Measurements from ENCODE around the gene PPIL6. TPM values are rescaled to one million over a fixed set of nuclear protein-coding genes. Genes with fewer than 3 reads are reported as not detected.

The PPIL6 gene
- polyA plus RNA-seq, 3 donors = 0.09 to 0.28 (median 0.14) TPM

- 100% methylated on average over 1 of the region's 2 CpGs for WGBS (ENCODE audit: insufficient coverage)
- Histone ChIP-seq H3K79me2 (ENCODE audit: insufficient read depth, low read length) (peaks cover 44% of the 10 kb centered on the region), H3K27me3 (ENCODE audit: control insufficient read depth in 2 of 2, insufficient read depth in 2 of 2, low read length in 2 of 2) (no peaks in the 10 kb centered on the region), H3K4me2 (replicated peaks; ENCODE audit: extremely low read depth, low read length, poor library complexity, severe bottlenecking) (no peak overlapping the region), H4K20me1 (ENCODE audit: insufficient read depth, low read length) (peaks cover 39% of the 10 kb centered on the region), H3K9me3 (replicated peaks in 1 of 2; ENCODE audit: control insufficient read depth in 1 of 2, insufficient read depth in 1 of 2, low read length in 2 of 2) (no peaks in the 10 kb centered on the region), H3K4me3 (replicated peaks in 1 of 3; ENCODE audit: low read depth in 2 of 3, low read length in 3 of 3) (no peak overlapping the region), H3K27ac (ENCODE audit: low read depth in 1 of 2, low read length in 2 of 2) (no peak overlapping the region), H3K4me1 (ENCODE audit: control insufficient read depth in 1 of 2, insufficient read depth in 2 of 2, low read length in 2 of 2) (peaks cover 13 to 22% of the 10 kb centered on the region in 2 donors), H3K36me3 (replicated peaks in 1 of 2; ENCODE audit: control insufficient read depth in 1 of 2, insufficient read depth in 2 of 2, low read length in 2 of 2) (peaks cover 54 to 86% of the 10 kb centered on the region in 2 donors), H3K9ac (ENCODE audit: insufficient read depth, low read length, poor library complexity, severe bottlenecking) (no peak overlapping the region), H2AFZ (ENCODE audit: insufficient read depth, low read depth, low read length, poor library complexity, severe bottlenecking) (no peak overlapping the region)
- DNase-seq = no peak
- no peak for TF ChIP-seq CTCF (IDR thresholded peaks at IDR 0.05)
- Mint-ChIP-seq H3K27me3 (ENCODE audit: low read depth in 3 of 3) (no peaks in the 10 kb centered on the region), H3K27ac (peak overlapping the region in 2 of 7 donors; percentile 21 to 23), H3K36me3 (peaks cover 78 to 86% of the 10 kb centered on the region in 2 donors), H3K4me3 (no peak overlapping the region), H3K9me3 (no peaks in the 10 kb centered on the region), H3K4me1 (peaks cover 39% of the 10 kb centered on the region)
- intact Hi-C loops (cut with micrococcal nuclease) = no loop called here
Observed at GRCh38 chr6:109475625-109476024, 35.2 kb upstream of the PPIL6 start.

GRCh38 chr6:109474995-109475394, 34.6 kb upstream of the PPIL6 start:
- H3K79me2 ChIP-seq (ENCODE audit: insufficient read depth, low read length) = peaks cover 37% of the 10 kb centered on the region
- TF ChIP-seq CTCF (IDR thresholded peaks at IDR 0.05) = no peak
- H3K4me3 ChIP-seq (replicated peaks in 1 of 3; ENCODE audit: low read depth in 2 of 3, low read length in 3 of 3) = no peak overlapping the region
- no peak overlapping the region for H2AFZ ChIP-seq (ENCODE audit: insufficient read depth, low read depth, low read length, poor library complexity, severe bottlenecking)
- intact Hi-C loops (cut with micrococcal nuclease) = no loop called here
- peaks cover 60 to 87% of the 10 kb centered on the region in 2 donors for H3K36me3 ChIP-seq (replicated peaks in 1 of 2; ENCODE audit: control insufficient read depth in 1 of 2, insufficient read depth in 2 of 2, low read length in 2 of 2)
- peaks cover 7 to 16% of the 10 kb centered on the region in 2 donors for H3K4me1 ChIP-seq (ENCODE audit: control insufficient read depth in 1 of 2, insufficient read depth in 2 of 2, low read length in 2 of 2)
- no peak overlapping the region for H3K9ac ChIP-seq (ENCODE audit: insufficient read depth, low read length, poor library complexity, severe bottlenecking)
- H3K27ac ChIP-seq (ENCODE audit: low read depth in 1 of 2, low read length in 2 of 2) = no peak overlapping the region
- no peaks in the 10 kb centered on the region for H3K9me3 ChIP-seq (replicated peaks in 1 of 2; ENCODE audit: control insufficient read depth in 1 of 2, insufficient read depth in 1 of 2, low read length in 2 of 2)
- H3K36me3 Mint-ChIP-seq = peaks cover 82 to 89% of the 10 kb centered on the region in 2 donors
- H3K4me3 Mint-ChIP-seq = no peak overlapping the region
- no peak for DNase-seq
- no peaks in the 10 kb centered on the region for H3K9me3 Mint-ChIP-seq
- no peaks in the 10 kb centered on the region for H3K27me3 ChIP-seq (ENCODE audit: control insufficient read depth in 2 of 2, insufficient read depth in 2 of 2, low read length in 2 of 2)
- peaks cover 39% of the 10 kb centered on the region for H4K20me1 ChIP-seq (ENCODE audit: insufficient read depth, low read length)
- H3K4me2 ChIP-seq (replicated peaks; ENCODE audit: extremely low read depth, low read length, poor library complexity, severe bottlenecking) = no peak overlapping the region
- H3K27ac Mint-ChIP-seq = peak overlapping the region in 2 of 7 donors; percentile 29 to 81
- 100% methylated on average over 1 of the region's 4 CpGs for WGBS (ENCODE audit: insufficient coverage)
- H3K27me3 Mint-ChIP-seq (ENCODE audit: low read depth in 3 of 3) = no peaks in the 10 kb centered on the region
- peaks cover 34% of the 10 kb centered on the region for H3K4me1 Mint-ChIP-seq
